ENCODE results near the gene ASCC1. TPM values are rescaled to one million over a fixed set of nuclear protein-coding genes. Genes with fewer than 3 reads are reported as not detected.

ASCC1 gene
- total RNA-seq, 2 experiments from 2014 or later = 61.6 to 66.2 TPM

GRCh38 chr10:72077275-72077990 is 138.6 kb downstream of the ASCC1 start:
- peak overlapping the region; percentile 46 for H3K4me3 Mint-ChIP-seq
- POLR2A ChIA-PET = interaction anchor here (0.6 to 2.5 kb wide), 9 partner anchors 10 to 263 kb away, joined by 3 to 19 read pairs (median 4); partner anchors contain the start of genes ANAPC16 and SPOCK2
- no peak for TF ChIP-seq CTCF (IDR thresholded peaks at IDR 0.05)
- H3K4me1 Mint-ChIP-seq (ENCODE audit: low read depth) = peaks cover 89% of the 10 kb centered on the region
- ATAC-seq (no peak), DNase-seq (no peak)
- peak overlapping the region; percentile 85 for H3K27ac Mint-ChIP-seq
- peaks cover 47% of the 10 kb centered on the region for H3K36me3 Mint-ChIP-seq (ENCODE audit: low read depth)
- intact Hi-C loops (cut with micrococcal nuclease) = no loop called here
- H3K27me3 Mint-ChIP-seq = no peaks in the 10 kb centered on the region
- H3K9me3 Mint-ChIP-seq = no peaks in the 10 kb centered on the region
- CTCF ChIA-PET = interaction anchor here (0.9 to 2.4 kb wide), 4 partner anchors 12 to 256 kb away, joined by 3 to 17 read pairs (median 4); no protein-coding TSS in a partner anchor

- peaks cover 53% of the 10 kb centered on the region for H3K36me3 Mint-ChIP-seq (ENCODE audit: low read depth)
- intact Hi-C loops (cut with micrococcal nuclease) = no loop called here
- CTCF ChIA-PET = interaction anchor here (0.9 to 2.4 kb wide), 4 partner anchors 11 to 257 kb away, joined by 3 to 17 read pairs (median 4); no protein-coding TSS in a partner anchor
- H3K27ac Mint-ChIP-seq = peak overlapping the region; percentile 85
- no peak for DNase-seq
- no peaks in the 10 kb centered on the region for H3K9me3 Mint-ChIP-seq
- H3K4me1 Mint-ChIP-seq (ENCODE audit: low read depth) = peaks cover 88% of the 10 kb centered on the region
- POLR2A ChIA-PET = interaction anchor here (0.6 to 1.6 kb wide), 9 partner anchors 10 to 264 kb away, joined by 3 to 10 read pairs (median 4); partner anchors contain the start of genes ANAPC16 and SPOCK2
- no peaks in the 10 kb centered on the region for H3K27me3 Mint-ChIP-seq
- ATAC-seq = no peak
- H3K4me3 Mint-ChIP-seq = no peak overlapping the region
- TF ChIP-seq CTCF (IDR thresholded peaks at IDR 0.05) = no peak
These were observed 139.3 kb downstream of the ASCC1 start for GRCh38 chr10:72076756-72077155.

DNA sequence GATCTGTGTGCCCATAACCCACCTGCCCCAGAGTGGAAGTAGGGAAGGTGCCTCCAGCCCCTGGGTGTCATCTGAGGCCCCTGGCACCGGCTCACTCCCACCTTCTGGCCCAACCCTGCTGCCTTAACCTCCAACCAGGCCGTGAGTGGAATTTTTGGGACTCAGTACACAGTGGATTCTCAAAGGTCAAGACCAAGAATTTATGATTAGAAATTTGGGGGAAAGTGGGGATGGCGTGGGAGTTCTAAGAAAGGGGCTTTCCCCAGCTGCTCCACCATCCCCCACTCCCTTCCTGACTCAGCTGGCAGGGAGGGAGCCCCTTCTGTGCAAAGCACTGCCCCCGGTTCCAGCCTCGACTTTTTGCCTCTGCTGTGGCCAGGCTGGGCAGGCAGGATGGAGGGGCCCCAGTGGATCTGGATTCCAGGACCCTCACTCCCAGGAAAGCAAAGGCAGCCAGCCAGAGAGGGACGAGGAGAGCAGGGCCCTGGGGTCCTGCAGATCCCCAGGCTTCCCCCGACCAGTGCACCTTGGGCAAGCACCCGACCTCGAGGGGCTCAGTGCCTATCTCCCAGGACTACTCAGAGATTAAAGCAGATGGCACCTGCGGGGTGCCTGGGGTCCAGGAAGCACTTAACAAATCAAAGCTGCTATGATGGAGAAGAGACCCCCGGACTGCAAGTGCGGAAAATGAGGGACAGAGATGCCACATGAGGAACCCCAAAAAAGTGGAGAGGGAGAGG is 140.5 kb downstream of the ASCC1 start:
- ATAC-seq (peak; percentile 46), DNase-seq (peak; percentile 72)
- intact Hi-C loops (cut with micrococcal nuclease) = no loop called here
- no peak for TF ChIP-seq CTCF (IDR thresholded peaks at IDR 0.05)
- peaks cover 87% of the 10 kb centered on the region for H3K4me1 Mint-ChIP-seq (ENCODE audit: low read depth)
- H3K36me3 Mint-ChIP-seq (ENCODE audit: low read depth) = peaks cover 63% of the 10 kb centered on the region
- ChIA-PET CTCF (interaction anchor here (0.8 to 2.4 kb wide), 4 partner anchors 26 to 262 kb away, joined by 3 to 17 read pairs (median 6); no protein-coding TSS in a partner anchor), POLR2A (interaction anchor here (0.6 to 1.6 kb wide), 6 partner anchors 13 to 253 kb away, joined by 3 to 10 read pairs (median 4); partner anchors contain the start of genes ANAPC16 and SPOCK2)
- peak overlapping the region; percentile 85 for H3K27ac Mint-ChIP-seq
- peak overlapping the region; percentile 50 for H3K4me3 Mint-ChIP-seq
- H3K9me3 Mint-ChIP-seq = peaks cover 1% of the 10 kb centered on the region
- H3K27me3 Mint-ChIP-seq = no peaks in the 10 kb centered on the region

DNA sequence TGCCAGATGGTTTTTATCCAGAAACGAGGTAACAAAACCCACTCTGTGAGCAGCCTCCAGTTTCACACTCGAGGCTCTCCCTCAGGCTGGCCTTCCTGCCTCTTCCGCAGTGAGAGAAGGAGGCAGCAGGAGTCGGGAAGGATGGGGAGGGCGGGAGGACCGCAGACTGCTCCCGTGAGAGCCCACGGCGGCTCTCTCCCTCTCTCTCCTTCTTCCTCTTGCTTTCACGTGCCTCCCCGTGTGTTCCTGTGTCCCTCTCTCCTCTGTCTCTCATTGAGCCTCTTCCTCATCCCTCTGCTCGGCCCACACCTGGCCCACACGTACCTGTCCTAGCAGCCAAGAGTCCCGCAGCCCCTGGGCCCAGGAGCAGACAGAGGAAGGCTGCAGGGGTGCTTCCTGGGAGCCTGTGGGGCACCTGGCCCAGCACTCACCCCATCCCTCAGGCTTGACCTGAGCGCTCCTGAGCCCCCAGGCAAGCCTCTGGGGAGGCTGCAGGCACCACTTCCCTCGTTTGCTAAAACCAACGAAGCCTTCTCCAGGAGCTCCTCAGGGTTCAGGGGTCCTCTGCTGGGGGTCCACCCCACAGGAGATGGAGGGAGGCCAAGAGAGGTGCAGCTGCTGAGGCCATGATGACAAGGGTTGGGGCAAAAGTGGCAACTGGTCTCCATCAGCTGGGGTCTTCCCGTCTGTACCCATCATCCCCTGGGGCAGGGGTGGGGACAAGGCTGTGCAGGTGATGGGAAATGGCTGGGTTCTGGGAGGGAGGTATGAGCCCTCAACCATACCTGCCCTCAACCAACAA is 141.3 kb downstream of the ASCC1 start:
- H3K27me3 Mint-ChIP-seq = no peaks in the 10 kb centered on the region
- peak overlapping the region; percentile 50 for H3K4me3 Mint-ChIP-seq
- ATAC-seq (no peak), DNase-seq (no peak)
- peaks cover 88% of the 10 kb centered on the region for H3K4me1 Mint-ChIP-seq (ENCODE audit: low read depth)
- peaks cover 67% of the 10 kb centered on the region for H3K36me3 Mint-ChIP-seq (ENCODE audit: low read depth)
- POLR2A ChIA-PET = interaction anchor here (0.6 kb wide), 1 partner anchor 15 kb away, joined by 3 read pairs; no protein-coding TSS in a partner anchor
- CTCF ChIA-PET = interaction anchor here (1.3 kb wide), 1 partner anchor 263 kb away, joined by 5 read pairs; no protein-coding TSS in a partner anchor
- H3K9me3 Mint-ChIP-seq = peaks cover 1% of the 10 kb centered on the region
- intact Hi-C loops (cut with micrococcal nuclease) = no loop called here
- peak overlapping the region; percentile 85 for H3K27ac Mint-ChIP-seq
- no peak for TF ChIP-seq CTCF (IDR thresholded peaks at IDR 0.05)

All from activated CD8-positive, alpha-beta T cell treated with anti-CD3 and anti-CD28 coated beads for 36 hours (primary cell).